Effector memory CD4-positive, alpha-beta T cell (primary cell): ENCODE results near the gene KDM3B.
"Not testable (repeated sequence)": the region's sequence is repeated elsewhere in the genome, so short reads cannot be mapped to it uniquely, and the experiment has no call there.

Experiments
- DNase-seq, 3 donors: peaks; one replicate each; pipeline ENCODE4 v3.0.0-alpha.2; 2020
- H3K27ac ChIP-seq: 2 replicates; pipeline ENCODE4 v1.7.0; 2013; ENCODE audit warnings: mild to moderate bottlenecking, low read length, moderate library complexity; ENCODE audit not compliant: insufficient read depth, poor library complexity, severe bottlenecking
- H3K27me3 ChIP-seq: replicated peaks from 2 replicates; pipeline ENCODE4 v1.7.0; 2013; ENCODE audit warnings: mild to moderate bottlenecking, low read length; ENCODE audit not compliant: insufficient read depth, control insufficient read depth, poor library complexity, severe bottlenecking
- H3K36me3 ChIP-seq: 2 replicates; pipeline ENCODE4 v1.7.0; 2013; ENCODE audit warnings: mild to moderate bottlenecking, low read length, moderate library complexity; ENCODE audit not compliant: control insufficient read depth, insufficient read depth
- H3K4me1 ChIP-seq: 2 replicates; pipeline ENCODE4 v1.7.0; 2013; ENCODE audit warnings: low read length, mild to moderate bottlenecking; ENCODE audit not compliant: control insufficient read depth, insufficient read depth, poor library complexity, severe bottlenecking
- H3K4me3 ChIP-seq: 2 replicates; pipeline ENCODE4 v1.7.0; 2013; ENCODE audit warnings: low read length, low read depth, mild to moderate bottlenecking; ENCODE audit not compliant: insufficient read depth, poor library complexity, severe bottlenecking
- H3K9me3 ChIP-seq: 2 replicates; pipeline ENCODE4 v1.7.0; 2013; ENCODE audit warnings: mild to moderate bottlenecking, low read length, moderate library complexity; ENCODE audit not compliant: control insufficient read depth

Gene KDM3B

DNA sequence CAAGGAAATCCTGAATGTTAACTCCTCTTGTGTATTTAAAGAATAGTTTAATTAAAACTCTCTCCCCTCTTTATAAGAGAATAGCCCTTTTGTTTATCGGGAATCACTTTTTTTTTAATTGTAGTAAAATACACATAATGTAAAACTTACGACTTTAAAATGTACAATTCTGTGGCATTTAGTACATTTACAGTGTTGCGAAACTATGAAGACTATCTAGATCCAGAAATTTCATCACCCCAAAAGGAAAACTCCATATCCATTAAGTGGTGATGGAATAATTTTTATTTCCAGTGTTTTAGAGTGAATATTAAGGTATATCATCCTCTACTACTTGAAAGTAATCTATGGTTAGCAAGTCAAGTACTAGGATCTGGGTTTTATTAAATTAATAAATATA is 36.8 kb downstream of the KDM3B start:
- Histone ChIP-seq H3K27ac (no peak overlapping the region), H3K4me3 (no peak overlapping the region), H3K4me1 (no peaks in the 10 kb centered on the region), H3K36me3 (peaks cover 62% of the 10 kb centered on the region), H3K9me3 (no peaks in the 10 kb centered on the region), H3K27me3 (no peaks in the 10 kb centered on the region)
- DNase-seq = no peak

DNA sequence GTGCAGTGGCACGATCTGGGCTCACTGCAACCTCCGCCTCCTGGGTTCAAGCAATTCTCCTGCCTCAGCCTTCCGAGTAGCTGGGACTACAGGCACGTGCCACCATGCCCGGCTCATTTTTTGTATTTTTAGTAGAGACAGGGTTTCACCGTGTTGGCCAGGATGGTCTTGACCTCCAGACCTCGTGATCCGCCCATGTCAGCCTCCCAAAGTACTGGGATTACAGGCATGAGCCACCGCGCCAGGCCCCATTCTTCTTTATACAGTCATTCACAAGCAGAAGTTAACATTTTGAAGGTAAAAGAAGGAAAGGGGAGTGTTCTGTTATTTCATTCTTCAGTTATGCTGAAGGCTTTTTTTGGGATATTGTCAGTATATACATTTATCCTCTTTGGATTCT is 37.4 kb downstream of the KDM3B start:
- H3K27ac ChIP-seq, H3K9me3 ChIP-seq: not testable (repeated sequence)

GRCh38 chr5:138391859-138392386 is 39.4 kb downstream of the KDM3B start:
- Histone ChIP-seq H3K27ac (no peak overlapping the region), H3K4me1 (no peaks in the 10 kb centered on the region), H3K9me3 (no peaks in the 10 kb centered on the region), H3K27me3 (no peaks in the 10 kb centered on the region), H3K36me3 (peaks cover 60% of the 10 kb centered on the region), H3K4me3 (no peak overlapping the region)
- no peak for DNase-seq

More for the DNA sequence above, 37.4 kb downstream of the KDM3B start:
- H3K36me3 ChIP-seq = peaks cover 68% of the 10 kb centered on the region
- H3K27me3 ChIP-seq, DNase-seq, H3K4me3 ChIP-seq, H3K4me1 ChIP-seq: not testable (repeated sequence)

GRCh38 chr5:138402640-138403039 is 50.2 kb downstream of the KDM3B start:
- Histone ChIP-seq H3K4me1 (no peaks in the 10 kb centered on the region), H3K9me3 (no peaks in the 10 kb centered on the region), H3K36me3 (peaks cover 52% of the 10 kb centered on the region), H3K27ac (no peak overlapping the region), H3K4me3 (no peak overlapping the region), H3K27me3 (no peaks in the 10 kb centered on the region)
- no peak for DNase-seq

DNA sequence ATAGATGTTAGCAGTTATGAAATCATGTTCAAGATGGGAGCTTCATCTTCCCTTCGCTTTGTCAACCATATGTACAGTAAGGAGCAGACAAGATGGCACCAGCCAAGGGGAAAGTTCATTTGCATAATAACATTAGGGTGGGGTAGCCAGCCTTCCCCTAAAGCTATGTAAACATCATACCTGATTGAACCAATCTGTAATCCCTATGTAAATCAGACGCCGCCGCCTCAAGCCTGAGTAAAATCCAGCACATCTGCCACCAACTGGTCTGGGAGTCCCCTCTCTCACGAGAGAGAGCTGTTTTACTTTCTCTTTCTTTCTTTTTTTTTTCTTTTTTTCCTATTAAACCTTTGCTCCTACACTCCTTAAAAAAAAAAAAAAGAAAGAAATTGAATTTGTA is 55.5 kb downstream of the KDM3B start:
- Histone ChIP-seq H3K27ac (no peak overlapping the region), H3K9me3 (no peaks in the 10 kb centered on the region), H3K4me3 (no peak overlapping the region), H3K4me1 (no peaks in the 10 kb centered on the region), H3K36me3 (peaks cover 13% of the 10 kb centered on the region), H3K27me3 (no peaks in the 10 kb centered on the region)
- DNase-seq = no peak

GRCh38 chr5:138410996-138411640 is 58.6 kb downstream of the KDM3B start:
- DNase-seq = not testable (repeated sequence)

GRCh38 chr5:138418444-138418843 is 66.0 kb downstream of the KDM3B start:
- H3K4me1 ChIP-seq = no peaks in the 10 kb centered on the region
- H3K36me3 ChIP-seq = peaks cover 83% of the 10 kb centered on the region
- H3K4me3 ChIP-seq = no peak overlapping the region

More at GRCh38 chr5:138410996-138411640, 58.6 kb downstream of the KDM3B start:
- H3K4me3 ChIP-seq, H3K27me3 ChIP-seq, H3K27ac ChIP-seq, H3K4me1 ChIP-seq, H3K9me3 ChIP-seq: not testable (repeated sequence)
- peaks cover 31% of the 10 kb centered on the region for H3K36me3 ChIP-seq

GRCh38 chr5:138425079-138425478 is 72.6 kb downstream of the KDM3B start:
- no peaks in the 10 kb centered on the region for H3K27me3 ChIP-seq
- no peaks in the 10 kb centered on the region for H3K4me1 ChIP-seq
- no peak for DNase-seq
- peaks cover 72% of the 10 kb centered on the region for H3K36me3 ChIP-seq
- H3K9me3 ChIP-seq = no peaks in the 10 kb centered on the region
- H3K27ac ChIP-seq = no peak overlapping the region
- no peak overlapping the region for H3K4me3 ChIP-seq

More at GRCh38 chr5:138418444-138418843, 66.0 kb downstream of the KDM3B start:
- Histone ChIP-seq H3K27ac (no peak overlapping the region), H3K27me3 (no peaks in the 10 kb centered on the region), H3K9me3 (no peaks in the 10 kb centered on the region)
- no peak for DNase-seq

GRCh38 chr5:138435943-138436342 is 83.5 kb downstream of the KDM3B start:
- no peaks in the 10 kb centered on the region for H3K27me3 ChIP-seq
- no peaks in the 10 kb centered on the region for H3K9me3 ChIP-seq
- H3K4me3 ChIP-seq = no peak overlapping the region
- DNase-seq = no peak
- peaks cover 43% of the 10 kb centered on the region for H3K36me3 ChIP-seq
- no peak overlapping the region for H3K27ac ChIP-seq
- peaks cover 11% of the 10 kb centered on the region for H3K4me1 ChIP-seq

DNA sequence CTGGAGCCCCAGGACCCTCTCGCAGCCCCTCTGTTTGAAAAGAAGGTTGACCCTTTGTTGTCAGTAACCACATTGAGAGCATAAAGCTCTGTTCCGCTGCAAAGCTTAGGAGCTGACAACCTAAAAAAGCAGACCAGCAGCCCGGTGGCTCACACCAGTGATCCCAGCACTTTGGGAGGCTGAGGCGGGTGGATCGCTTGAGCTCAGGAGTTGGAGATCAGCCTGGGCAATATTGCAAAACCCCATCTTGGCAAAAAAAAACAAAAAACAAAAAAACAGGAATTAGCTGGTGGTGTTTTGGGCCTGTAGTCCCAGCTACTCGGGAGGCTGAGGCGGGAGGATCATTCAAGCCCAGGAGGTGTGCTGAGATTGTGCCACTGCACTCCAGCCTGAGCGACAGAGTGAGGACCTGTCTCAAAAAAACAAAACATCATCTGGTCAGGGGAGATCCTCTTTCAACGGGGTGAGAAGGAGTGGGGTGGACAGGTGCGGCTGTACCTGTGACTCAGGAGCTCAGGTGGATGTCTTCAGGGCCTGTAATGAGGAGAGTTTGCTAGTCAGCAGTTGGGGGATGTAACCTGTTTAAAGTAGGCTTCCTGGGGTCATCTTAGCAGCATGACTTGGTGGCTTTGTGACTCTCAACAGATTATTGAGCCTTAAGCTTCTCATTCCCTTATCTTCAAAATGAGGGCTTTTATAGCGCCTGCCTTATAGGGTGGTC is 85.7 kb downstream of the KDM3B start:
- H3K4me3 ChIP-seq = peak overlapping the region; percentile 48
- H3K27ac ChIP-seq = no peak overlapping the region
- H3K36me3 ChIP-seq = peaks cover 23% of the 10 kb centered on the region

More for the DNA sequence above, 85.7 kb downstream of the KDM3B start:
- DNase-seq = no peak
- Histone ChIP-seq H3K27me3 (no peaks in the 10 kb centered on the region), H3K9me3 (no peaks in the 10 kb centered on the region), H3K4me1 (peaks cover 11% of the 10 kb centered on the region)
